ENCODE measurements around the gene RCC1. TPM values are rescaled to one million over a fixed set of nuclear protein-coding genes. Genes with fewer than 3 reads are reported as not detected.
"Not testable (repeated sequence)": the region's sequence is repeated elsewhere in the genome, so short reads cannot be mapped to it uniquely, and the experiment has no call there.

Gene RCC1
- total and polyA plus RNA-seq, 2 experiments from 2014 or later = 17.5 to 27.0 TPM

DNA sequence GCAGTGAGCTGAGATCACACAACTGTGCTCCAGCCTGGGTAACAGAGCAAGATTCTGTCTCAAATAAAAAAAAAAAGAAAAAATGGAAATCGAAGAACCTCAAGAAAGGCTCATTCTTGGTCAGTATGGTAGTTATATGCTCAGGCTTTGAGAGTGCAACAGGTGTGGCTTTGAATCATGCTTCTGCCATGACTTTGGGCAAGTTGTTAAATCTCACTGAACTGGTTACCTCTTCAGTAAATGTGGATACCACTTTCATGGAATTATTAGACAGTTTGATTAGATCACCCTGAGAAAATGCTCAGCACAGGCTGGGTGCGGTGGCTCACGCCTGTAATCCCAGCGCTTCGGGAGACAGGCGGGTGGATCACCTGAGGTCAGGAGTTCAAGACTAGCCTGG is 59.9 kb downstream of the RCC1 start:
- H3F3A ChIP-seq (ENCODE audit: insufficient read depth) = no peaks in the 10 kb centered on the region
- H2AFZ ChIP-seq = no peak overlapping the region
- in situ Hi-C loops (cut with MboI) = no loop called here
- H3K79me2 ChIP-seq (ENCODE audit: insufficient read depth) = no peaks in the 10 kb centered on the region
- no peak overlapping the region for H3K9ac ChIP-seq
- no peak overlapping the region for H3K4me2 ChIP-seq (ENCODE audit: unreplicated experiment)
- no peaks in the 10 kb centered on the region for H3K9me2 ChIP-seq (ENCODE audit: insufficient read depth)
- WGBS, 2 experiments (ENCODE audit: low coverage in 1 of 2, low lambda C conversion rate in 2 of 2, missing lambda C conversion rate in 2 of 2) = 97% methylated on average over 6 of the region's 6 CpGs
- H3K9me3 ChIP-seq (ENCODE audit: low read depth) = no peaks in the 10 kb centered on the region
- no peaks in the 10 kb centered on the region for H3K27me3 ChIP-seq (replicated peaks; ENCODE audit: insufficient read depth)
- no peak overlapping the region for H3K27ac ChIP-seq
- H3K4me1 ChIP-seq (ENCODE audit: insufficient read depth) = no peaks in the 10 kb centered on the region
- no peak for DNase-seq
- H3K36me3 ChIP-seq (ENCODE audit: low read depth) = peaks cover 53% of the 10 kb centered on the region; the same call in 1 of the 2 replicates
- no peak overlapping the region for H3K4me3 ChIP-seq
- no peak for TF ChIP-seq EZH2phosphoT487 (IDR thresholded peaks at IDR 0.05; ENCODE audit: insufficient read depth, low read depth)
- no peak for TF ChIP-seq EZH2 (IDR thresholded peaks at IDR 0.05; ENCODE audit: insufficient read depth, poor library complexity, severe bottlenecking)
- H4K20me1 ChIP-seq (ENCODE audit: insufficient read depth) = no peaks in the 10 kb centered on the region

GRCh38 chr1:28566931-28567330 is 61.1 kb downstream of the RCC1 start:
- Histone ChIP-seq H3K9me2 (ENCODE audit: insufficient read depth) (no peaks in the 10 kb centered on the region), H3K9me3 (ENCODE audit: low read depth) (no peaks in the 10 kb centered on the region), H3K27ac (no peak overlapping the region), H3F3A (ENCODE audit: insufficient read depth) (peaks cover 3% of the 10 kb centered on the region; the same call in 1 of the 2 replicates), H3K36me3 (ENCODE audit: low read depth) (peaks cover 45% of the 10 kb centered on the region), H3K4me3 (no peak overlapping the region), H3K4me2 (ENCODE audit: unreplicated experiment) (no peak overlapping the region), H3K27me3 (replicated peaks; ENCODE audit: insufficient read depth) (no peaks in the 10 kb centered on the region), H3K4me1 (ENCODE audit: insufficient read depth) (no peaks in the 10 kb centered on the region), H3K9ac (no peak overlapping the region), H3K79me2 (ENCODE audit: insufficient read depth) (no peaks in the 10 kb centered on the region), H4K20me1 (ENCODE audit: insufficient read depth) (no peaks in the 10 kb centered on the region), H2AFZ (no peak overlapping the region)
- DNase-seq = no peak
- TF ChIP-seq EZH2 (IDR thresholded peaks at IDR 0.05; ENCODE audit: insufficient read depth, poor library complexity, severe bottlenecking) (no peak), EZH2phosphoT487 (IDR thresholded peaks at IDR 0.05; ENCODE audit: insufficient read depth, low read depth) (no peak)
- in situ Hi-C loops (cut with MboI) = no loop called here
- WGBS, 2 experiments (ENCODE audit: low coverage in 1 of 2, low lambda C conversion rate in 2 of 2, missing lambda C conversion rate in 2 of 2) = 95 to 100% methylated on average over 2 of the region's 2 CpGs

DNA sequence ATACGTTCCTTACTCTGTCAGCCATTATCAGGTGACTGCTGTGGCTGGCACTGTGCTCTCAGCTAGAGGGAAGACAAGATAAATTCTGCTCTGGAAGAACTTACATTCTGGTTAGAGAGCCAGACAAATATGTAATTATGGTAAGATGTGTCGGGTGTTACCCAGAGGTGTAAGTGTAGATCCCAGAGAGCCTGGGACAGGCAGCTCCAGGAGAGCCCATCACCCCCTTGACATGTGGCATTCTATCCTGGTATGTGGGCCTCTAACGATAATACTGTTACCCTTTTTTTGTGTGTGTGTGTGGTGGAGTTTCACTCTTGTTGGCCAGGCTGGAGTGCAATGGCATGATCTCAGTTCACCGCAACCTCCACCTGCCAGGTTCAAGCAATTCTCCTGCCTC is 66.1 kb downstream of the RCC1 start:
- Histone ChIP-seq H3K9me3 (ENCODE audit: low read depth) (no peaks in the 10 kb centered on the region), H3K27ac (no peak overlapping the region), H3K36me3 (ENCODE audit: low read depth) (peaks cover 25% of the 10 kb centered on the region), H3K4me3 (no peak overlapping the region), H3K4me2 (ENCODE audit: unreplicated experiment) (no peak overlapping the region), H3F3A (ENCODE audit: insufficient read depth) (peaks cover 21% of the 10 kb centered on the region; the same call in 1 of the 2 replicates), H3K79me2 (ENCODE audit: insufficient read depth) (no peaks in the 10 kb centered on the region), H3K9me2 (ENCODE audit: insufficient read depth) (no peaks in the 10 kb centered on the region), H2AFZ (no peak overlapping the region), H3K27me3 (replicated peaks; ENCODE audit: insufficient read depth) (no peaks in the 10 kb centered on the region), H3K4me1 (ENCODE audit: insufficient read depth) (peaks cover 3% of the 10 kb centered on the region; the same call in 1 of the 2 replicates), H3K9ac (no peak overlapping the region), H4K20me1 (ENCODE audit: insufficient read depth) (no peaks in the 10 kb centered on the region)
- no peak for TF ChIP-seq EZH2 (IDR thresholded peaks at IDR 0.05; ENCODE audit: insufficient read depth, poor library complexity, severe bottlenecking)
- TF ChIP-seq EZH2phosphoT487 (IDR thresholded peaks at IDR 0.05; ENCODE audit: insufficient read depth, low read depth) = no peak
- WGBS, 2 experiments (ENCODE audit: low coverage in 1 of 2, low lambda C conversion rate in 2 of 2, missing lambda C conversion rate in 2 of 2) = 85 to 86% methylated on average over 4 of the region's 4 CpGs
- DNase-seq = no peak
- in situ Hi-C loops (cut with MboI) = no loop called here

DNA sequence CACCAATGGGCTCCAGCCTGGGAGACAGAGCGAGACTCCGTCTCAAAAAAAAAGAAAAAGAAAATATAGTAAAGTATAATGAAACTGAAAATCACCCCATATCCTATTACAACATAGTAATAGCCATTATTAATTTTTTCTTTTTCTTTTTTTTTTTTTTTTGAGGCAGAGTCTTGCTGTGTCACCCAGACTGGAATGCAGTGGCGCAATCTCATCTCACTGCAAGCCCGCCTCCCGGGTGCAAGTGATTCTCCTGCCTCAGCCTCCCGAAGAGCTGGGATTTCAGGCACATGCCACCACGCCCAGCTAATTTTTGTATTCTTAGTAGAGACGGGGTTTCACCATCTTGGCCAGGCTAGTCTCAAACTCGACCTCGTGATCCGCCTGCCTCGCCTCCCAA is 67.0 kb downstream of the RCC1 start:
- H4K20me1 ChIP-seq (ENCODE audit: insufficient read depth); H3K4me1 ChIP-seq (ENCODE audit: insufficient read depth); H2AFZ ChIP-seq; H3K9me3 ChIP-seq (ENCODE audit: low read depth); H3K27ac ChIP-seq; H3K9ac ChIP-seq; in situ Hi-C loops (cut with MboI); H3K27me3 ChIP-seq (replicated peaks; ENCODE audit: insufficient read depth); H3K9me2 ChIP-seq (ENCODE audit: insufficient read depth); H3K79me2 ChIP-seq (ENCODE audit: insufficient read depth); H3K4me3 ChIP-seq; H3K4me2 ChIP-seq (ENCODE audit: unreplicated experiment): not testable (repeated sequence)
- H3F3A ChIP-seq (ENCODE audit: insufficient read depth) = peaks cover 31% of the 10 kb centered on the region
- WGBS, 2 experiments (ENCODE audit: low coverage in 1 of 2, low lambda C conversion rate in 2 of 2, missing lambda C conversion rate in 2 of 2) = 91 to 95% methylated on average over 12 of the region's 12 CpGs
- peaks cover 23% of the 10 kb centered on the region for H3K36me3 ChIP-seq (ENCODE audit: low read depth)
- peak; percentile 68 for DNase-seq

GRCh38 chr1:28573564-28573963 is 67.7 kb downstream of the RCC1 start:
- no peaks in the 10 kb centered on the region for H3K9me2 ChIP-seq (ENCODE audit: insufficient read depth)
- H3K27me3 ChIP-seq (replicated peaks; ENCODE audit: insufficient read depth) = no peaks in the 10 kb centered on the region
- WGBS, 2 experiments (ENCODE audit: low coverage in 1 of 2, low lambda C conversion rate in 2 of 2, missing lambda C conversion rate in 2 of 2) = 97% methylated on average over 11 of the region's 11 CpGs
- no peaks in the 10 kb centered on the region for H4K20me1 ChIP-seq (ENCODE audit: insufficient read depth)
- peaks cover 24% of the 10 kb centered on the region for H3K36me3 ChIP-seq (ENCODE audit: low read depth)
- no peak overlapping the region for H3K9ac ChIP-seq
- TF ChIP-seq EZH2 (IDR thresholded peaks at IDR 0.05; ENCODE audit: insufficient read depth, poor library complexity, severe bottlenecking) = no peak
- no peak for TF ChIP-seq EZH2phosphoT487 (IDR thresholded peaks at IDR 0.05; ENCODE audit: insufficient read depth, low read depth)
- H3K9me3 ChIP-seq (ENCODE audit: low read depth) = no peaks in the 10 kb centered on the region
- H3K4me1 ChIP-seq (ENCODE audit: insufficient read depth) = peaks cover 3% of the 10 kb centered on the region; the same call in 1 of the 2 replicates
- peaks cover 37% of the 10 kb centered on the region for H3F3A ChIP-seq (ENCODE audit: insufficient read depth)
- H3K79me2 ChIP-seq (ENCODE audit: insufficient read depth) = no peaks in the 10 kb centered on the region
- H3K4me3 ChIP-seq = no peak overlapping the region
- DNase-seq = no peak
- no peak overlapping the region for H3K4me2 ChIP-seq (ENCODE audit: unreplicated experiment)
- H2AFZ ChIP-seq = no peak overlapping the region
- in situ Hi-C loops (cut with MboI) = no loop called here
- H3K27ac ChIP-seq = no peak overlapping the region

All from GM23248 (cell line).